Activated CD4-positive, CD25-positive, alpha-beta regulatory T cell treated with anti-CD3 and anti-CD28 coated beads, Interleukin-2, amount 50 U/mL, for 72 hours (primary cell): ENCODE results near the gene ABR.
A peak's percentile ranks its signal among the peaks of the same experiment; 100 is the strongest.
"Not testable (repeated sequence)": the region's sequence is repeated elsewhere in the genome, so short reads cannot be mapped to it uniquely, and the experiment has no call there.

Source experiments
- DNase-seq: peaks from one replicate; pipeline ENCODE4 v3.0.0; 2021

ABR gene

DNA sequence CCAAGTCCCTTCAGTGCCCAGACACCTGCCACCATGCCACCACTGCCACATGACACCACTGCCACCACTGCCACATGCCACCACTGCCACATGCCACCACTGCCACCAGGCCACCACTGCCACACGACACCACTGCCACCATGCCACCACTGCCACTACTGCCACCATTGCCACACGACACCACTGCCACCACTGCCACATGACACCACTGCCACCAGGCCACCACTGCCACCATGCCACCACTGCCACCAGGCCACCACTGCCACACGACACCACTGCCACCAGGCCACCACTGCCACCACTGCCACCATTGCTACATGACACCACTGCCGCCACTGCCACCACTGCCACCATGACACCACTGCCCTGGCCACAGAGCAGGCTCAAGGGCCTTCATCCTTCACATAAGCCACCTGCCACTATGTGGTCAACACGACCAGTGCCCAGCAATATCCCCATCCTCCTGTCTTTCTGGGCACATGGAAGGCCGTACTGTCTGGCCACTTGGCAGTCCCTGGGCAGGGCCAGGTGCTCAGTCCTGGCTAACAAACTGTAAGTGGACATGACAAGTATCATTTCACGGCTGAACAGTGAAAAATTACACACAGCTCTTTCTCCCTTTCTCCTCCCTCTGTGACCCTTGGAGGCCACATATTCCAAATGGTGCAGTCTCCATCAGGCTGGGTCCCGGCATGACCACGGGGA lies 33.1 kb downstream of the ABR start:
- no peak for DNase-seq

DNA sequence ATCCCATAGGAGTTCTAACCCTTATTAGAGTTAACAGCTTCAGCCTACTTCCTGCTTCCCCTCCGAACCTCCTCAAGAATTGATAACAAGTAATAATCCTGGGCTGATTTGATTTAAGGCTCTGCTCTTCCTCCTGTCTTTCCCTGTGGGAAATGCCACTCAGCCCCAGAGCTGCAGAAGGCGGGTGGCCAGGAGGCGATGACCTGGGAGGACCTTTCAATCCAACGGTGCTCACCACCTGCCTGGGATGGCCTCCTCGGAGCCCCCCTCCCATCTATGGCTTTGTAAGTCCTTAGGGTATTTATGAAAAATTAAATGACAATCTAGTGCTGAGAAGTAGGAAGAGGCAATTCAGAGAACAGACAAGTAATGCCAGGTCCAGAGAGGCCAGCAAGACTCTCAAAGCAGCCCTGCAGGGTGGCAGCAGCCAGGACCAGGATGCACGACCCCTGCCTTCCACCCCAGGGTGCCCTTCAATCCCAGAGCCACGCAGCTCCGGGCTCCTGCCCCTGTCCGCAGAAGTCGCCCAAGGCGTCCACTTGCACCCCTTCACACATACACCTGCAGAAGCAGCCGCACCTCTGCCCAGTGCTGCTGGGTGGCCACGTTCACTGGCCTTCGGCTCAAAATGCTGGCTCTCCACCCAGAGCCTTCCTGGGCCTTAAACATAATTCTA lies 34.3 kb downstream of the ABR start:
- DNase-seq: no peak

DNA sequence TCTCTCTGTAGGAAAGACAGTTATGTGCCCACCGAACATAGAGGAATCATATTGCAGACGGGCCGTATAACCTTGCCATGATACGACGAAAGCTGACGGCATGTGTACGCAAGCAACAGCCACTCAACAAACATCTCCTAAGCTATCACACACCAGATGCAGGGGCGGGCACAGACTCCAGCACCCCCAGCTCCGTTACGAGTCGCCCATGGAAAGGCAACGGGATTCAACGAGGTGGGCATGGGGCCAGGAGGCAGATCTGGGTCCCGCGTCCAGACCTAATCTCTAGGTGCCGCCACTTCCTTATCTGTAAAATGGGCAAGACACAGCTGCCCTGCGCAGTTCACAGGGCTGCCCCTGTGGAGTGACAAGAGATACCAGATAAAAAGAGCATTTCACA lies 35.6 kb downstream of the ABR start:
- no peak for DNase-seq

DNA sequence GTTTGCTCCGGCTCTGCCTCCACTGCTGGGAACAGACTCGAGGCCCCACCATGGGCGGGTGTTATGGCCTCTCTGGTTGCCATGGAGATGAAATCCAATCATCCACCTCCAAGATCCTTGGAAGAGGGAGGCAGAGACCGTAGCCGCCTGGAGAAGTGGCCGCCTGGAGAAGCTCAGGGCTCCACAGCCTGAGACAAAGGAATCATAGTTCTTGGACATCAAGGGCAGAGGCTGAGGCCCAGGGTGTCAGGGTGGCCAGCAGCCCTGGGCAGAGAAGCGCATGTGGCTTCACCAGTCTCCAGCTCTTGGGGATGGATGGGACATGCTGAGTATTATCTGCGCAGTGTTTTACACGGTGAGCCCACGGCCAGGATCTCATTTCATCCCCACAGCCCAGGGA lies 36.2 kb downstream of the ABR start:
- no peak for DNase-seq

DNA sequence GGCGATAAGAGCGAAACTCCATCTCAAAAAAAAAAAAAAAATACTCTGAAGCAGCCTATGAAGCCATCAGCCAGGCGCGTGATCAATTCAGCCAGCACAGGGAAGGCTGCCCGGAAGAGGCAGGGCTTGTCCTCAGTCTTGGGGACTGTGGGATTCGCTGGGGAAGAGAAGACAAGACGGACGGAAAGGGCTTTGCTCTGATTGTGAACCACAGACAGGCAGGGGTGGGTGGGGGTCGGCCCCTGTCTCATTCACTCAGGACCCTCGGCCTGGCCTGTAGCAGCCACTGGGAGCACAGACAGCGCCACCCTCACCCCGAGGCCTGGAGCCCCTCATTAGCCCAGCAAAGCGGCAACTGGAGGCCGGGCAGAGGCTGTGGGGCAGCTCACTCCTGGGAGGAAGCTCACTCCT lies 37.2 kb downstream of the ABR start:
- DNase-seq: no peak

DNA sequence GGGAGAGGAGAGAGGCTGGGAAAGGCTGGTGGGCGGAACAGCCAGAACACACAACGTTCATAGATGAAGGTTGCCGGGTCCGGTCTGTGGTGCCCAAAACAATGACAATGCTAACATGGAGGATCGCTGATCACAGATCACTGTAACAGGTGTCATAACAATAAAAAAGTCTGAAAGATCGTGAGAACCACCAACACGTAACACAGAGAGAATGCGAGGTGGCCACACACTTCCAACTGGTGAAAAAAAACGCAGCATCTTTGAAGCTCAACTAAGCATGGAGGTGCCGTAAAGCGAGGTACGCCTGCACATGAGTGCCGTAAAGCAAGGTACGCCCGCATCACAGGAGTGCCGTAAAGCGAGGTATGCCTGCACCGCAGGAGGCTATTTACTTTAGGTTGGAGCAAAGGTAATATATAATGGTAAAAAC lies 42.3 kb downstream of the ABR start:
- no peak for DNase-seq

DNA sequence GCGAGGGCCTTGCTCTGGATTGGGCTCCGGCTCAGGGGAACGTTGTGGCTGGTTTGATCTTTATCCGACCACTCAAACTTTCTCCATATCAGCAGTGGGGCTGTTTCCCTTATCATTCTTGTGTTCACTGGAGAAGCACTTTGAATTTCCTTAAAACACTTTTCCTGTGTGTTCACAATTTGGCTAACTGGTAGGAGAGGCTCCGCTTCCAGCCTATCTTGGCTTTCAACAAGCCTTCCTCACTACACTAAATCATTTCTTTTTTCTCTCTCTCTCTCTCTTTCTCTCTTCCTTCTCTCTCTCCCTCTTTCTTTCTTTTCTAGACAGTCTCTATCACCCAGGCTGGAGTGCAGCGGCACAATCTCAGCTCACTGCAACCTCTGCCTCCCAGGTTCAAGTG lies 43.0 kb downstream of the ABR start:
- DNase-seq: no peak

DNA sequence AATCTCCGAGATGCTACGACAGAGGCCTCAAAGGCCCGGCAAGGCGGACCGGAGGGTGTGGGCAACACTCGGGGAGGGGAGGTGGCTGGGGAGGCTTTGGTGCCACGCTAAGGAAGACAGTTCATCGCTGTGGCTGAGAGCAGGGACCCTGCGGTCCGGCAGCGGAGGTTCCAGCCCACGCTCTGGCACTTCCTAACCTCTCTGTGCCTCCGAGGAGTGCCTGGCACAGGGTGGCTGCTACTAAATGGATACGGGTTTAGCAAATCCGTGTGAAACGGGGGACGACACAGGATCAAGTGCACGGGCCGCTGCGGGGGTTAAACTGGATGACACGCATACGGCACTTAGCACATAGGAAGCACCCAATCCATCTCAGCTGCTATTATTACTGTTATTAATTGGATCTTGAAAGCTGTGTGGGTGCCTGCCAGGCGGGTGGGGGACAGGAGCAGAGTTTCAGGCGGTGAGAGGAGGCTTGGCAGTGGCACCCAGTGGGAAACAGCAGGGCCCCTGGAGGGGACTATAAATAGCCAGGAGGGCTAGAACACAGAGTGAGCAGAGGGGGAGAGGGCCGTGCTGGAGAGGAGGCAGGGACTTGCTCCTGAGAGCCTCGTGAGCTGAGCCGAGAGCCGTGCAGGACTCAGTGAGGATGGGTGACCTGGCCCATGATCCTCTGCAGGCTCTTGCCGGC lies 45.0 kb downstream of the ABR start:
- DNase-seq: no peak

DNA sequence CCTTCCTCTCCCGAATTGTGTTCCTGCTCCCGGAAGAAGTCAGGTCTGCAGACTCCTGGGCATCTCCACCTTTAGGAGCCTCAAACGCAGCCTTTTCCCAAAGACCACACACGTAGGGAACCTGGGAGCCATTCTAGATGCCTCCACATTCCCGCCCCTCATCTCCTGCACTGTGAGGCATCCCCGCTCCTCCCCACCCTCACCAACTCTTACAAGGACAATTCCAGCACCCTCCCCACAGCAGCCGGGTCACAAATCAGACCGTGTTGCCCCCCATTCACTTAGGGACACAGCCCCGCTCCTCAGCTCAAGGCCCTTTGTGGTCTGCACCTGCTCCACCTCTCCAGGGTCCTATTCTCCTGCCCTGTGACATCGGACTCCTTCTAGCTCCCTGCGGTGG lies 49.6 kb downstream of the ABR start:
- DNase-seq: no peak

DNA sequence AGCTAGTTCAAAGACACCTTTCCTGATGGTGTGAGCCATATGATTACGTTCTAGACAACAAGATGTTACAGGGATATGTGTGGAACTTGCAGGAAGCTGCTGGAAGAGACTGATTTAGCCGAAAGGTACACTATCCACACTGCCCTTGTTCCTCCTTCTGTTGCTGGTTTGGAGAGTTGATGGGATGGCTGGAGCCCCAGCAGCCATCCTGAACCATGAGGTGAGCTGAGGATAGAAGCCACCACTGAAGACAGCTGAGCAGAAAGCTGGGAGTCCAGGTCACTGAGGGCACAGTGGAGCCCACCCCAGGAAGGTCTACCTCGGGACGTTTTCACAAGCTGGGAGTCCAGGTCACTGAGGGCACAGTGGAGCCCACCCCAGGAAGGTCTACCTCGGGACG lies 51.3 kb downstream of the ABR start:
- DNase-seq: not testable (repeated sequence)

DNA sequence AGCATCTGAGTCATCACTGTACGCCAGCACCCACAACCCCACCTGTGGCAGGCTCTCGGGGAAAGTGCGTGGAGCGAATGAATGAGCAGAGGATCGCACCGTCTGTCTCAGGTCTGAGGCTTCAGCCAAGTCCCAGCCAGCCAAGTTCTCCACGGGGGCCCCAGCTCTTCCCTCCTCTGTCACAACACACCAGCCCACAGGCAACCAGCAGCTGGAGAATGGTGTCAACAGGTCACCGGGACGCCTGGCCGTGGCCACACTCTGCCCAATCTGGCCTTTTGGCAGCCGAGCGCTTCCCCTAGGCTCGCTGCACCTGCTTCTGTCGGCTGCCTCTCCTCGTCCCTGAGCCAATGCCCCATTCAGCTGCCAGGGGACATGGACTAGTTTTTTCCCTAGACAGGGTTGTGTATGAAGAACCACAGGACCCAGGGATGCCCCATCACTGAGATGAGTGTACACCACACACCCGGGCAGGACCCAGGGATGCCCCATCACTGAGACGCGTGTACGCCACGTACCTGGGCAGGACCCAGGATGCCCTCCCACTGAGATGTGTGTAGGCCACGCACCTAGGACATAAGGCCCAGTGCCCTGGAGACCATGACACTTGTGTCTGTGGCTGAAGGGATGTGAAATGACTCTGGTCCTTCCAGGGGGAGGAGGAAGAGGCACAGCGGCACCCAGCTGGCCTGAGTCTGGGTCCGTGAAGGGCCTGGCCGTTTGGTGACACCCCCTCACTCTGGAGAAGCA lies 52.8 kb downstream of the ABR start:
- no peak for DNase-seq

DNA sequence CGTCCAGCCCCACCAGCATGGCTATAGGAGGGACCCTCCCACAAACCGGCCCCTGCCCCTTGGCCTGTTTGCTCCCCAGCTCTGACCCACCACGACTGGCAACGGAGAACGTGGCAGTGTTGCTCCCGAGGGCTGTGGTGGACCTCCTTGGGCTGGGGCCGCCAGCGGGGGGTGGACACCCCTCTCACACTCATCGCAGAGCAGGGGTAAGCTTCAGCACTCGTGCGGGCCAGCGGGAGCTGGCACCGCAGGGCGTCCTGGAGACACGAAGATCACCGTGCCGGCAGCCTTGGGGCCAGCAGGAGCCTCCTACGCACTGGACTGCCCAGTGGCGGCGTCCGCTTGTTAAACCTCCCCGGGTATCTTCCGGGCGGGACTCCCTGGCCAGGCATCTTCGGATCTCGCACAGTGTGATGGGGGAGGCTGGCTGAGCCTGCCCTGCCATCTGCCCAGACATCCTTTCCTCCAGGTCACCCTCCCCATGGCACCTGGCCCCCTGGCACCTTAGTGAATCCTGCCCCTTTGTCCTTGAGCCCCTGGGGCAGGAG lies 53.5 kb downstream of the ABR start:
- no peak for DNase-seq

DNA sequence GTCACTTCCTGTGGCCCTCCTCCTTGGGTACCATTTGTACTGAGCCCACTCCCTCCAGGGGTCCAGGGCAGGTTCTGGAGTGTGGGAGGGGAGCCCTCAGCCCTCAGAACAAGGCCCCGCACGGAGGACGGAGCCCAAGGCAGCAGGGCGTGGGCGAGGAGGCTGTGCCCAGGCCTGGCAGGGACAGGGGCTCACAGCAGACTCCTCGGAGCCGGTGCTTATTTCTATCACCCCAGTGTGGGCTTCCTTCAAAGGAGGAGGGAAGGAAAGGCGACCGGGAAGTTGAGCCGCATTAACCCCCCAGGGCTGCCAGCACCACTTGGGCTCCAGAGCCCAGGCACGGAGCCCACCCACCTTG lies 54.0 kb downstream of the ABR start:
- no peak for DNase-seq

DNA sequence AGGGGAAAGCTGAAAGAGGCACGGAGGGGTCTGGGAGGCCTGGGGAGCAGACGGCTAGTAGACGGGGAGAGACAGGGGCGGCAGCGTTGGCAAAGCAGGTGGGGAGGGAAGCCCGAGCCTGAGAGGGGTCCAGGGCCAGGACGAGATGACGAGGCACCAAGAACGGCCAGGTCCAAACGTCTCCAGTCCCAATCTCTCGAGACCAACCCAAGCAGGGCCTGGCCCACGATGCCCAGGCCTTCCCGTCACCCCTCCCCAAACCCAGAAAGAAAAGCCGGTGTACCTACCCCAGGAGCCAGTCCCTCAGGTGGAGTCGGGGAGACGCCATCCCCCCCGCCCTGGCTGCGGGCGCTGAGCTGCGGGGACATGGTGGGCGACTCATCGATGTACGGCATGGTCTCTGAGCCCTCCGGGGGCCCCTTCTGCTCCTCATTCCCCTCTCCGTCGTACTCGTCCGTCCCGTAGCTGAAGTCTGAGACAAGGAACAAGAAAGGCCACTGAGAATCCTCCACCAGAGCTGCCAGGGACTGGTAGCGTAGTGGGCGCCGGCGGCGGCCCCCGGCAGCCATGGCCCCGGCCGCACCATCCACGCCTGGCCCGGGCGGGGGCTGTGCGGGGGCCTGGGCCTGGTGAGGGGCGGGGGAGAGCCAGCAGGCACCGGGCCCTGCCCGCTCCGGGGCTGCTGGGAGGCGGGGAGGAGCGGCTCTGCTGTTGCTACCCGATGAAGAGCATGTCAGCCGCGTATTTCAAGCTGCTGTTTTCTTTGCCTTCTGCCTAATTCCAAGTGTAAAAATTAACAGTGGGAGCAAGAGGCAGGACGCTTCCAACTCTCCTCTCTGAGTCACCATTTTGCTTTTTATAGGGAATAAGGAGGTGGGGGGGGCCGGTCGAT lies 54.6 kb downstream of the ABR start:
- DNase-seq: no peak

DNA sequence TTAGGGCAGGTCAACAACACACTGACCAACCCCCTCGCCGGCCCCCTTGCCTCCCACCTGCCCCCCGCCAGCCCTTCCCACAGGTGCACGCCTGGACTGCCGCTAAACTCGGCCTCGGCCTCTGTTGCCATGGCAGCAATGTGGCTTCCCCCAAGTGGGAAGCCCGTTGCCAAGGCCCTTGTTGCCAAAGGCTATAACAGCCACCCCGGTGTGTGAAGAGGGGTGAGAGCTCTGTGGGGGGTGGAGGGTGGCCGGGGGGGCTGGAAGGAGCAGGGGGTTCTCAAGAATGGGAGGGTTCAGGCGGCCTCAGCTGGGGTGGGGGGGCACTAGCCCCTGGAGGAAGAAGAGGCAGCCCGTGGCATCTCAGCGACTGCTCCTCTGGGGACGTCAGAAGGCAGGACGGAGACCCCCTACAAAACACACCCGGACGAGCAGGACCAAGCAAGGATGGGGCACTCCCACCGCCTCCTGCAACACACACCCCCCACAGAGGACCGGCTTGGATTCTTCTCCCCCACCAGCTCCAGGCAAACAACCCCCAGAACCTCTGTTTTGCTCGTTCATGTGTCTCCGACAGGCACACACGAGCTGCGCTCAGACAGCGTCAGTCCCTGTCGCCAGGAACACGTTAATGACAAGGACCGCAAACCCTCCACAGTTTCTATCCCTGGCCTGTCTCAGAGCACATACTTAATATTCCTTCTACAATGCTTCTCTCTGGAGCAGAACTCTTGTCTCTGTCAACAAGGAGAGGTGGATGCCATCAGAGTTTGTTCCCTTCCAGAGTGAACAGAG lies 55.7 kb downstream of the ABR start:
- no peak for DNase-seq

DNA sequence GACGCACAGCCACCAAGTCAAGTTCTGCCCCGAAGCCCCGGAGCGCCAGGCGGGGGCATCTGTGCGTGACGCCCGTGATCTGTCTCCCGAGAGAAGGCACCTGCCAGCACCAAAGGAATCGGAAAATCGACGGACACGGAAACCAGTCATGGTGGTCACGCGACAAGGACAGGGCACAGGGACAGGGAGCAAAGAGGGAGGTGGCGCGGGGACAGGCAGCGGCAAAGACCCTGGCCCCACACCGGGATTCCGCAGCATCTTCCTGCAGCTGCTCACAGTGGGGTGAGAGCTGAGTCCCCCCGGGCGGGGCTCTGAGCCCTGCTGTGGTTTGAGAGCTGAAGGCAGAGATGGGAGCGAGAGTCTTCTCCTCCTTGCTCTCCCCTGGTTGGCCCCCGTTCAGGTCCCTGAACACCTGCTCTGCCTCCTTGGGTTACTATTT lies 56.4 kb downstream of the ABR start:
- no peak for DNase-seq

DNA sequence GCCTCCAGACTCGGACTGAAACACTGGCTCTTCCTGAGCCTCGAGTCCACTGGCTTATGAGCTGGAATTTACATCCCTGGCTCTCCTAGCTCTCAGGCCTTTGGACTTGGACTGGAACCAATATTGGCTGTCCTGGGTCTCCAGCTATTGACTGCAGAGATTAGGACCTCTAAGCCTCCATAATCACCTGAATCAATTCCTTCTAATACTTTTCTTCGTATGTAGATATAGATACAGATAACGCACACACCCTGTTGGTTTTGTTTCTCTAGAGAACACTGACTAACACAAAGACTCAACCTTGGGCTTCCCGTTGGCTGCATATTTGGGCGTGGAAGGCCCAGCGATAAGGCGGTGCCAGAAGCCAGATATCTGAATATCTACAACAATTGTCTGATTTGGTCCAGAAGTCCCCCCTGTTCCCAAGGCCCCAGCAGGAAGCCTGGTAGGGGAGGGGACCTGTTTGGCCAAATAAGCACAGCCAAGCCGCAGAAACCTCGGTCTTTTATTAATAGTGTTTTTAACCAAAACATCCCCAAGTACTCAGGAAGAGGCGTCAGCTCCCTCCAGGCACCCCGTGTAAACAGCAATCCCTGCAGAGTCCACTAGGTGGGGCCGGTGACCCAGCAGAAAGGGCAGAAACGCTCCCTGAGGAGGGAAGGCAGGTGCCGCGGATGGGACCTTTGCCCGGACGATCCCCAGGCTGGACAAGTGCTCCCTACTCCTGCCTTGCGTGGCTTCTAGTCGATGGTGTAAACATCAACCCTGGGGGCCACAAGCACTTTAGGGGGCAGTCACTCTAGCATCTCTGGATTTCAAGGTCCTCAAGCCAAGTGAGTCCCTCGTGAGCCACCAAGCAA lies 57.0 kb downstream of the ABR start:
- DNase-seq: peak; percentile 89

DNA sequence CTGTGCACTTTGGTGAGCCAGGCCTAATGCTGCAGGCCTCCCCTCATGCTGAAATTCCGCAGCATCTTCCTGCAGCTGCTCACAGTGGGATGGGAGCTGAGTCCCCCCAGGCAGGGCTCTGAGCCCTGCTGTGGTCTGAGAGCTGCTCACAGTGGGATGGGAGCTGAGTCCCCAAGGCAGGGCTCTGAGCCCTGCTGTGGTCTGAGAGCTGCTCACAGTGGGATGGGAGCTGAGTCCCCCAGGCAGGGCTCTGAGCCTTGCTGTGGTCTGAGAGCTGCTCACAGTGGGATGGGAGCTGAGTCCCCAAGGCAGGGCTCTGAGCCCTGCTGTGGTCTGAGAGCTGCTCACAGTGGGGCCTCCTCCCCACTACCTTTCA lies 58.4 kb downstream of the ABR start:
- DNase-seq: not testable (repeated sequence)

DNA sequence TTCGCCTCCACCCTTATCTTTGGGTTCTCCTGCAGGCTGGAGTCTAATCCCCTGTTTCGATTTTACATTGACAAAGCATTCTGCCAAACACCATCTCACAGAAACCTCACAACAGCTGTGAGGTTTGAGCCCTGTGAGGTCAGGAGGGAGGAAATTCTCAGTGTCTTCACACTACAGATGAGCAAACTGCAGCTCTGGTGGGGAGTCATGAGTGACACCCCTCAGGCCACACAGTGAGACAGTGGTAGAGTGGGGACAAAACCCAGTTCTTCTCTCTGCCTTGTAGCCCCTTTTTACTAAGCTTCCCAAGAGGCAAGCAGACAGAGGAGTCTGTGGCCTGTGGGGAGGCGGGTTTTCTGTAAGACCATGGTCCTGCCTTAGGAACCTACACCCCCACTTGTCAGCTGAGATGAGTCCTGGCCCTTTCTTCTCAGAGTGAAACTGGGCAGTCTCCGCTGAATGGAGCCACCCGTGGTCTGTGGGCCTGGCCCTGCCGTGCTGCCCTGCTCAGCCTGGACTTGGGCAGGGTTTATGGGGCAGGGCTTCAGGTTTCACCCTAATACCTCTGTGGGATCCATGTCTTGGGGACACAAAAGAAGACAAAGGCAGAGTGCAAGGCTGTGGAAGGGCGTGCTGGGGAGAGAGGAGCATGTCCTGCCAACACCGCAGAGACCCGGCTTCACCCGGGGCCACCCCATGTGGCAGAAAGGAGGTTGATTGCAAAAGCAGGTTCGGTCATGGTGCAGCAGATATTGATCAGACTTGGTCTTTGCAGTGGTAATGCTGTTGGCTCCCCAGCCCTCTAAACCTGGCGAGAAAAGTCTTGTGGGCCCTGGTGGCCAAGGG lies 59.0 kb downstream of the ABR start:
- no peak for DNase-seq
